Esophagus squamous epithelium (tissue), 4 donors: ENCODE results near the gene SCN3B.

Experiments used
- CTCF ChIP-seq, 6 experiments: fragments of 450-650 bp in 4 of 6; fragments of 200-600 bp in 2 of 6; sonication (generic) in 2 of 6; IDR thresholded peaks; one replicate each; pipeline ENCODE4 v1.5.1; 2016 to 2019; ENCODE audit warnings: antibody characterized with exemption in 6 of 6, mild to moderate bottlenecking in 4 of 6, moderate library complexity in 4 of 6
- POLR2A ChIP-seq, 4 donors: fragments of 450-650 bp; IDR thresholded peaks; one replicate each; pipeline ENCODE4 v1.6.1; 2017; ENCODE audit warnings: antibody characterized with exemption in 4 of 4, mild to moderate bottlenecking in 4 of 4, moderate library complexity in 3 of 4

GRCh38 chr11:123585206-123585605 lies 69.2 kb downstream of the SCN3B start:
- no peak for TF ChIP-seq CTCF (IDR thresholded peaks at IDR 0.05)
- no peak for TF ChIP-seq POLR2A (IDR thresholded peaks at IDR 0.05)
